ENCODE results near the gene SCP2. TPM values are rescaled to one million over a fixed set of nuclear protein-coding genes. Genes with fewer than 3 reads are reported as not detected.

SCP2 gene
- total RNA-seq, 2 donors from 2014 or later: 69.3 to 99.4 TPM

DNA sequence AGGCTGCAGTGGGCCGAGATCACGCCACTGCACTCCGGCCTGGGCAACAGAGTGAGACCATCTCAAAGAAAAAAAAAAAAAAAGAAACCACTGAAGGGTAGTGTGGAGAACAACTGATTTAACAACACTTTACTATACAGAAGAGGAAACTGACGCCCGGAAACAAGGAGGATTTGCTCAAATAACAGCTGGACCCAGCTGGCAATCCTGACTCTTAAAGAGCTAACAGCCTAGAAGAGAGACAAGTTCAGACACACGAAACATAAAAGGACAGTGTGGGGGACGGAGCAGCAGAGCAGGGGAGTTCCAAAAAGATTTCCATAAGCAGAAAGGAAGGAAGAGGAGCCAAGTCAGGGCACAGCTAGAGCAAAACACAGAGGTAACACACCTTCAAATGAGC lies 9.9 kb upstream of the SCP2 start:
- no peak for DNase-seq
- peaks cover 10% of the 10 kb centered on the region for H3K36me3 Mint-ChIP-seq (ENCODE audit: low read depth)
- Histone ChIP-seq H3K4me3 (ENCODE audit: low read length) (no peak overlapping the region), H3K27ac (ENCODE audit: low read depth, low read length) (no peak overlapping the region), H3K36me3 (ENCODE audit: control insufficient read depth, insufficient read depth, low read length) (no peaks in the 10 kb centered on the region), H3K9ac (ENCODE audit: extremely low read depth, low read length, poor library complexity, severe bottlenecking) (no peak overlapping the region), H3K27me3 (ENCODE audit: control insufficient read depth, insufficient read depth, low read length, poor library complexity, severe bottlenecking) (peaks cover 26% of the 10 kb centered on the region), H3K4me1 (ENCODE audit: control insufficient read depth, insufficient read depth, low read length) (no peaks in the 10 kb centered on the region), H3K9me3 (ENCODE audit: control insufficient read depth, low read length) (no peaks in the 10 kb centered on the region)
- no peak overlapping the region for H3K27ac Mint-ChIP-seq
- H3K9me3 Mint-ChIP-seq: no peaks in the 10 kb centered on the region
- peaks cover 7% of the 10 kb centered on the region for H3K4me1 Mint-ChIP-seq
- H3K4me3 Mint-ChIP-seq: no peak overlapping the region
- peaks cover 15% of the 10 kb centered on the region for H3K27me3 Mint-ChIP-seq (ENCODE audit: insufficient read depth)
- TF ChIP-seq CTCF (conservative IDR thresholded peaks at IDR 0.05): no peak
- 96 to 100% methylated on average over 4 to 7 of the region's 7 CpGs for WGBS, 2 experiments (ENCODE audit: insufficient coverage in 1 of 2, insufficient read length in 1 of 2)

DNA sequence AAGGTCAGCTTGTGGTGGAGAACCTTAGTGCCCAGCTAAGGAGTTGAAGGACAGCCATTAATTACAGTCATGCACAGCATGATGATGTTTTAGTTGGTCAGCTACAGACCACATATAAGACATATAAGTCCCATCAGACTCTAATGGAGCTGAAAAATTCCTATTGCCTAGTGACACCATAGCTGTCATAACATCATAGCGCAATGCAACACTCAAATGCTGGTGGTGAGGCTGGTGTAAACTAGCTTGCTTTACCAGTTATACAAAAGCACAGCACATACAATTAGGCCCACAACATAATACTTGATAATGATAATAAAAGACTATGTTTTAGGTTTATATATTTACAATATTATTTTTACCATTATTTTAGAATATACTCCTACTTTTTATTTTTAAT lies 9.5 kb upstream of the SCP2 start:
- WGBS, 2 experiments (ENCODE audit: insufficient coverage in 1 of 2, insufficient read length in 1 of 2): 89% methylated on average over 1 of the region's 1 CpG; no CpG with 5 or more reads in 1 of the 2 experiments
- H3K36me3 Mint-ChIP-seq (ENCODE audit: low read depth): peaks cover 10% of the 10 kb centered on the region
- Histone ChIP-seq H3K9me3 (ENCODE audit: control insufficient read depth, low read length) (no peaks in the 10 kb centered on the region), H3K27me3 (ENCODE audit: control insufficient read depth, insufficient read depth, low read length, poor library complexity, severe bottlenecking) (peaks cover 30% of the 10 kb centered on the region), H3K36me3 (ENCODE audit: control insufficient read depth, insufficient read depth, low read length) (no peaks in the 10 kb centered on the region), H3K4me3 (ENCODE audit: low read length) (no peak overlapping the region), H3K27ac (ENCODE audit: low read depth, low read length) (no peak overlapping the region), H3K9ac (ENCODE audit: extremely low read depth, low read length, poor library complexity, severe bottlenecking) (no peak overlapping the region), H3K4me1 (ENCODE audit: control insufficient read depth, insufficient read depth, low read length) (no peaks in the 10 kb centered on the region)
- no peak for DNase-seq
- H3K9me3 Mint-ChIP-seq: no peaks in the 10 kb centered on the region
- no peak overlapping the region for H3K27ac Mint-ChIP-seq
- peaks cover 17% of the 10 kb centered on the region for H3K27me3 Mint-ChIP-seq (ENCODE audit: insufficient read depth)
- H3K4me3 Mint-ChIP-seq: no peak overlapping the region
- peaks cover 7% of the 10 kb centered on the region for H3K4me1 Mint-ChIP-seq
- TF ChIP-seq CTCF (conservative IDR thresholded peaks at IDR 0.05): no peak

GRCh38 chr1:52918201-52918600 lies 8.9 kb upstream of the SCP2 start:
- peaks cover 36% of the 10 kb centered on the region for H3K27me3 ChIP-seq (ENCODE audit: control insufficient read depth, insufficient read depth, low read length, poor library complexity, severe bottlenecking)
- Mint-ChIP-seq H3K27ac (no peak overlapping the region), H3K4me3 (no peak overlapping the region), H3K9me3 (no peaks in the 10 kb centered on the region), H3K4me1 (peaks cover 5% of the 10 kb centered on the region), H3K27me3 (ENCODE audit: insufficient read depth) (peaks cover 23% of the 10 kb centered on the region), H3K36me3 (ENCODE audit: low read depth) (peaks cover 10% of the 10 kb centered on the region)
- no peak for DNase-seq
- 93 to 94% methylated on average over 3 to 6 of the region's 6 CpGs for WGBS, 2 experiments (ENCODE audit: insufficient coverage in 1 of 2, insufficient read length in 1 of 2)
- no peaks in the 10 kb centered on the region for H3K4me1 ChIP-seq (ENCODE audit: control insufficient read depth, insufficient read depth, low read length)
- H3K4me3 ChIP-seq (ENCODE audit: low read length): no peak overlapping the region
- H3K9me3 ChIP-seq (ENCODE audit: control insufficient read depth, low read length): no peaks in the 10 kb centered on the region
- no peak for TF ChIP-seq CTCF (conservative IDR thresholded peaks at IDR 0.05)
- no peak overlapping the region for H3K9ac ChIP-seq (ENCODE audit: extremely low read depth, low read length, poor library complexity, severe bottlenecking)
- no peak overlapping the region for H3K27ac ChIP-seq (ENCODE audit: low read depth, low read length)
- H3K36me3 ChIP-seq (ENCODE audit: control insufficient read depth, insufficient read depth, low read length): no peaks in the 10 kb centered on the region

All from endodermal cell (in vitro differentiated cells).